GM18508 (cell line): ENCODE measurements around the gene CHN2.

Experiments used
- ATAC-seq: cut with Tn5 transposase; IDR thresholded peaks from one replicate; pipeline ENCODE4 v1.9.1; 2021; ENCODE audit warnings: moderate number of reproducible peaks; ENCODE audit not compliant: insufficient read depth, unreplicated experiment

The CHN2 gene

DNA sequence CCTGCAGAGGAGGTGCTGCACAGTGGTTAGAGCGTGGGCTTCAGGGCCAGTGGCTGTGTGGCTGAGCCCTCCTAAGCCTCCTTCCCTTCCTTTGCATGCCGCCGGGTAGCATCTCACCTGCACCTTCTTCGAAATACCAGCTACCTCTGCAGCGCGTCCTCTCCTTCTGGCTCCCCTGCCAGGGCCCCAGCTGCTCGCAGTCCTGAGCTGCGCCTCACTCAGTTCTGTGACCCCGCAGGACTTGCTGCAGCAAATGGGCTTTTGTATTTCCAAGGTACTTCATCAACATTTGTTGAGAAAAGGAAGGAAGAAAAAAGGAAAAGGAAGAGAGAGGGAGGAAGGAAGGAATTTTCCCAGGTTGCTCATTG, 222.3 kb downstream of the CHN2 start:
- no peak for ATAC-seq

DNA sequence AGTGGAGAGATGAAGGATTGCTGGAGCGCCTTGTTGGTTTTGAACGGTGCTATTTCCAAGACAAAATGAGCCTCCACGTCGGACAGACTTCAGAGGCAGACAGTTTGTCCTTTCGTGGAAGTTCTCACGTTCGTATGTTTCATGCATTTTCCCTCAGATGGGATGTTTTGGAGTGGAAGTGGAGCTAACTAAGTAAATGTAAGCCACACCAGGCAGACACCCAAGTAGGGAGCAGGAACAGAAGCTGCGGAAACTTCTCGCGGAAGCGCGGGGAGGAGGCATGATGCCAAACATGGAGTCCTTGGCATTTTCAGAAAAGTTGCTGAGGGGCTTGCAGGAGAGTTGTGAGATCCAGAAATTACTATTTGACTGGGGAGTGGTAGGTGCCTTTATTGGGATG, 223.5 kb downstream of the CHN2 start:
- no peak for ATAC-seq

DNA sequence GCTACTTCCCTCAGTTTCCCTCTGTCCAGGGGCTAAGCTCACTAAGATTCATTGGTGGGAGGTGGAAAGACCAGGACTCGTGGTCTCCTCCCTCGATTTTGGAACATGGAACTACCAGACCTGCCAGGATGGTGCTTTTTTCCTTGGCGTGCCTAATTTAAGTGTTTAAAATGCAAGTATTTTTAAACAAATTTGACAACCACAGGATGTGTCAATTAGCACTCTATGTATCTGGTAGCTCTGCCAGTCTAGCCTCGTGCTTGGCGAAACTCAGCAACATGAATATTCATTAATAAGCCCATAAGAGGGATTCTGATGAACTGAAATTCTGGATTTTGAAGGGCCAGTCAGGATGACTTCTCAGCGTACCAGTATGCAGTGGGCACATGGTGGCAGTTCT, 224.1 kb downstream of the CHN2 start:
- ATAC-seq: no peak

DNA sequence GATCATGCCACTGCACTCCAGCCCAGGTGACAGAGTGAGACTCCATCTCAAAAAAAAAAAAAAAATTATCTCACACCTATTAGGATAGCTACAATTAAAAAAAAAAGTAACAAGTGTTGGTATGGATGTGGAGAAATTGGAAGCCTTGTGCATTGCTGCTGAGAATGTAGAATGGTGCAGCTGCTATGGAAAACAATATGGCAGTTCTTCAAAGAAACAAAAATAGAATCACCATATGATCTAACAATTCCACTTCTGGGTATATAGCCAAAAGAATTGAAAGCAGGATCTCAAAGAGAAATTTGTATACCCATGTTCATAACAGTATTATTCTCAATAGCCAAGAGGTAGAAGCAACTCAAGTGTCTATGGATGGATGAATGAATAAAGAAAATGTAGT, 225.4 kb downstream of the CHN2 start:
- ATAC-seq: no peak

DNA sequence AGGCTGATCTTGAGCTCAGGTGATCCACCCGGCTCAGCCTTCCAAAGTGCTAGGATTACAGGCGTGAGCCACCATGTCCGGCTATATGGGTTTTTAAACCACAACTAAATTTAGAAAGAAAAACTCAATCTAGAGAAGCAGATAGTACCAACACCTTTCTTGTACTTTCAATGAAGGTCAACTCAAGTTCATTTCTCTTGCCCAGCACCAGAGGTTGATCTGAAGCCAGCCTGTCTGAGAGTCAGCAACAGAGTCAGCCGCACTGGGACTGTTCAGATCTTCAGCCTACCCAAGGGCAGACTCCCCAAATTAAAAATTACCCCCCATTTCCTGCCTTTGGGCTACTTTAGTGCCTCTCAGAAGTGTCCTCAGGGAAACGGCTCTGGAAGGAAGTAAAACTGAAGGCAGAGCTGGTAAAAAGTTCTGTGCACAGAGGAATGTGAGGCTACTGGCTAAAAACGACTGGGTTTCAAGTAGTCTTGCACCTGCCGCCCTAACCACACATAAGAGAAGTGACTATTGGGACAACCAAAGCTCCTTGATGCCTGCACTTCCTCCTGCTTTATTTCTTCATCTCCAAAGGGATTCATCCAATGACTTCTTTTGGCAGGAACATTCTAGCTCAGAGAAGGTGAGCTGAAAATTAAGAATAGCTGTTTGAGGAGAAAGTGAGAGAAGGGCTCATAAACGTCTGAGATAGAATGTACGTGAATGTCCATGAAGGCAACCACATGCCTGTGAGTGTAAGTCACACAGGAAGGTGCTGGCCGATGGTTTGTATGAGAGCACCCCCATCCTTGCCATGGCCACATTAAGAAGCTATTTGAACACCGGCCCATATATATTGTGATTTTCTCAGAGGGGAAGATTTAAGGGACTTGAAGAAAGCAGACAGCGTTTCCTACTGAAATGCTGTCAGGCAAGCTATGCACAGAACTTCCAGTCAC, 226.7 kb downstream of the CHN2 start:
- no peak for ATAC-seq

- ATAC-seq: no peak
These were observed 228.3 kb downstream of the CHN2 start for GRCh38 chr7:29422829-29423228.

- ATAC-seq: no peak
These were observed 229.9 kb downstream of the CHN2 start for GRCh38 chr7:29424295-29424983.

GRCh38 chr7:29424984-29425309, 230.4 kb downstream of the CHN2 start:
- no peak for ATAC-seq

DNA sequence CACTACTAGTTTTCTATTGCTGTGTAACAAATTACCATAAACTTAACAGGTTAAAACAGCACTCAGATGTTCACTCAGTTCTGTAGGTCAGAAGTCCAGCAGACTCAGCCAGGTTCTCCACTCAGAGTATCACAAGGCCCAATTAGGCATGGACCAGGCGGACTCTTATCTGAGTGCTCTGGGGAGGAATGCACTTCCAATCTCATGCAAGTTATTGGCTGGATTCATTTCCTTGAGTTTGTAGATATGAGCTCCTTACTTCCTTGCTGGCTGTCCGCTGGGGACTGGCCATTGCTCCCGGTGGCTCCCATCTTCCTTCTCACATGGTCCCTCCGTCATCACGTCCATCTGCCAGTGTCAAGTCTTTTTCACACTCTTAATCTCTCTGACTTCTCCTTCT, 232.0 kb downstream of the CHN2 start:
- ATAC-seq: no peak

GRCh38 chr7:29429401-29429800, 234.8 kb downstream of the CHN2 start:
- ATAC-seq: no peak

GRCh38 chr7:29430279-29430949, 235.8 kb downstream of the CHN2 start:
- no peak for ATAC-seq

DNA sequence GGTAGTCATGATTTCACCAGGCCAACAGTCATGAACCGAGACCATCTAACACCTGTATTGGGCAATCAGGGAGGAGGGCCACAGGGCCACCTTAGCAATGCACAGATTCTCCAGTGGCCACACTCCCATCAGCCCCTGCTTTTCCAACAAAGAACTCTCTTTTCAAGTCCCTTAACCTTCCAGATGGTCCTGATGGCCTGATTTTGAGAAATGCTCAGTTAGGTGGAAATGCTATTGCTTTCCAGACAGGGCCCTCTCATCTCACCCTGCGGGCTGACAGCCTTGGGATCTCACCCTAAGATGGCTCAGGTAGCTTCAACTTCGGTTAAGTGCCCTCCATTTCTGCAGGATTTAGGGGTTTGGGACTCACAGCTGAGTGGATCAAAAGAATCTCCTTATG, 237.1 kb downstream of the CHN2 start:
- no peak for ATAC-seq

DNA sequence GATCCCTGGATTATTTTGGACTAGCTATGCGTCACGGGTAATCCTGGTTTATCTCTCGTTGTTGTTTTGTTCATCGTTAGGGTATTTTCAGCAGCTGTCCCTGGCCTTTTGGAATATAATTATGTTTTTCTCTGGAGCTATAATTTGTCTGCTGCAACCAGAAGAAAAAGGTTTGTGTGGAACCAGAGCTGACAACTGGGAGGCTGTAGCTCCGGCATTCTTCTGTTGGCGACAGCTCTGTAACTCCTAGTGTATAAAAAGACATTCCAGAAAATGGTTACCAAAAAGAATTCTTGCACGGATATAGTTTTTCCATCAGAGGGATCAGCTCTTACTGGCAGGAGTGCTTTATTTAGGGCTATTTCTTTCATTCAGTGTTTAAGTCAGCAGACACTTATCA, 238.1 kb downstream of the CHN2 start:
- ATAC-seq: no peak

- ATAC-seq: no peak
These were observed 239.8 kb downstream of the CHN2 start for GRCh38 chr7:29434380-29434768.

- ATAC-seq: no peak
These were observed 240.6 kb downstream of the CHN2 start for GRCh38 chr7:29435167-29435566.

GRCh38 chr7:29435902-29436301, 241.3 kb downstream of the CHN2 start:
- ATAC-seq: no peak

- ATAC-seq: no peak
These were observed 247.6 kb downstream of the CHN2 start for GRCh38 chr7:29442146-29442545.

- ATAC-seq: no peak
These were observed 249.0 kb downstream of the CHN2 start for GRCh38 chr7:29443552-29443951.

- no peak for ATAC-seq
These were observed 249.7 kb downstream of the CHN2 start for GRCh38 chr7:29444267-29444666.

- no peak for ATAC-seq
These were observed 251.2 kb downstream of the CHN2 start for GRCh38 chr7:29445736-29446135.

- no peak for ATAC-seq
These were observed 253.3 kb downstream of the CHN2 start for GRCh38 chr7:29447828-29448227.
